Natural killer cell (primary cell): ENCODE data around the gene DEGS2. TPM values are rescaled to one million over a fixed set of nuclear protein-coding genes. Genes with fewer than 3 reads are reported as not detected.

Source experiments
- ATAC-seq, 3 donors: fragments of 150-1000 bp in 2 of 3; fragments of 200-7000 bp in 1 of 3; cut with Tn5 transposase; 1 replicate in 1 of 3; 2 replicates in 2 of 3; pipeline ENCODE4 v1.10.0; 2021; ENCODE audit warnings: mild to moderate bottlenecking in 2 of 3, moderate library complexity in 2 of 3
- DNase-seq, 2 donors: peaks; one replicate each; pipeline versions ENCODE4 v3.0.0 to v3.0.0-alpha.2; 2013 to 2021; ENCODE audit warnings: mixed read lengths in 1 of 2
- H3K27ac ChIP-seq: one replicate; pipeline ENCODE4 v1.5.1; 2013; ENCODE audit warnings: mild to moderate bottlenecking, low read length
- H3K27me3 ChIP-seq: one replicate; pipeline ENCODE4 v1.6.1; 2013; ENCODE audit warnings: low read length; ENCODE audit not compliant: control insufficient read depth, insufficient read depth
- H3K36me3 ChIP-seq: one replicate; pipeline ENCODE4 v1.6.1; 2013; ENCODE audit warnings: low read length; ENCODE audit not compliant: control insufficient read depth, insufficient read depth
- H3K4me1 ChIP-seq: one replicate; pipeline ENCODE4 v1.6.1; 2013; ENCODE audit warnings: low read length; ENCODE audit not compliant: control insufficient read depth, insufficient read depth
- H3K4me3 ChIP-seq: one replicate; pipeline ENCODE4 v1.5.1; 2013; ENCODE audit warnings: low read length
- H3K9me3 ChIP-seq: one replicate; pipeline ENCODE4 v1.6.1; 2013; ENCODE audit warnings: low read length; ENCODE audit not compliant: control insufficient read depth, insufficient read depth
- H3K27ac Mint-ChIP-seq, 2 donors: one replicate each; pipeline ENCODE4 v1.8.0; 2022; ENCODE audit warnings: mild to moderate bottlenecking in 2 of 2, mixed read lengths in 2 of 2, moderate library complexity in 1 of 2
- H3K27me3 Mint-ChIP-seq, 2 donors: one replicate each; pipeline ENCODE4 v1.8.0; 2022; ENCODE audit warnings: low read depth in 2 of 2, mixed read lengths in 2 of 2
- H3K36me3 Mint-ChIP-seq: one replicate; pipeline ENCODE4 v1.8.0; 2022; ENCODE audit warnings: mixed read lengths
- H3K4me1 Mint-ChIP-seq, 2 donors: one replicate each; pipeline ENCODE4 v1.8.0; 2022; ENCODE audit warnings: mixed read lengths in 2 of 2
- H3K4me3 Mint-ChIP-seq: one replicate; pipeline ENCODE4 v1.8.0; 2022; ENCODE audit warnings: mild to moderate bottlenecking, moderate library complexity, mixed read lengths
- H3K9me3 Mint-ChIP-seq, 2 donors: one replicate each; pipeline ENCODE4 v1.8.0; 2022; ENCODE audit warnings: mixed read lengths in 2 of 2
- CTCF ChIP-seq: fragments of 200-600 bp; IDR thresholded peaks from one replicate; pipeline ENCODE4 v1.8.0; 2022; ENCODE audit warnings: antibody characterized with exemption
- WGBS: methylation state at CpG from one replicate; pipeline ENCODE4 v1.1.7; 2013; ENCODE audit warnings: missing lambda C conversion rate; ENCODE audit not compliant: insufficient coverage; 5-methylcytosine and 5-hydroxymethylcytosine counted together
- intact Hi-C: fragments of 100-400 bp; cut with micrococcal nuclease; formaldehyde crosslinking; loops from one replicate; pipeline ENCODE4 v1.14.2; 2022
- total RNA-seq, 4 donors: library from RNA; stranded (reverse); fragments of 120-200 nt in 1 of 4; gene quantifications; one replicate each; pipeline versions ENCODE4 v1.2.3 to v1.2.4, GENCODE V29; 2013 to 2022

DEGS2 gene
- total RNA-seq, 3 donors from 2014 or later (not counting 1 experiment from before 2014, with no cell fraction given) = 0.60 to 7.1 (median 4.4) TPM

- H3K4me3 Mint-ChIP-seq = no peak overlapping the region
- ATAC-seq (no peak), DNase-seq (no peak)
- no peak overlapping the region for H3K4me3 ChIP-seq
- intact Hi-C loops = no loop called here
- H3K9me3 Mint-ChIP-seq = peaks cover 0 to 5% of the 10 kb centered on the region in 2 donors
- H3K27ac ChIP-seq = no peak overlapping the region
- no peak overlapping the region for H3K27ac Mint-ChIP-seq
- H3K4me1 Mint-ChIP-seq = peaks cover 0 to 3% of the 10 kb centered on the region in 2 donors
- peaks cover 7% of the 10 kb centered on the region for H3K27me3 ChIP-seq
- H3K36me3 ChIP-seq = no peaks in the 10 kb centered on the region
- 83% methylated on average over 12 of the region's 12 CpGs for WGBS
- no peaks in the 10 kb centered on the region for H3K36me3 Mint-ChIP-seq
- H3K4me1 ChIP-seq = peaks cover 11% of the 10 kb centered on the region
- TF ChIP-seq CTCF = no peak
- peaks cover 14% of the 10 kb centered on the region for H3K9me3 ChIP-seq
- peaks cover 0 to 6% of the 10 kb centered on the region in 2 donors for H3K27me3 Mint-ChIP-seq
These were observed 3.5 kb downstream of the DEGS2 start for GRCh38 chr14:100155756-100156616.

GRCh38 chr14:100155049-100155621 is 4.3 kb downstream of the DEGS2 start:
- Mint-ChIP-seq H3K27ac (no peak overlapping the region), H3K9me3 (peaks cover 0 to 5% of the 10 kb centered on the region in 2 donors), H3K27me3 (peaks cover 0 to 4% of the 10 kb centered on the region in 2 donors), H3K4me1 (peaks cover 0 to 4% of the 10 kb centered on the region in 2 donors), H3K36me3 (no peaks in the 10 kb centered on the region), H3K4me3 (no peak overlapping the region)
- Histone ChIP-seq H3K36me3 (no peaks in the 10 kb centered on the region), H3K4me1 (peaks cover 11% of the 10 kb centered on the region), H3K9me3 (peaks cover 14% of the 10 kb centered on the region), H3K4me3 (no peak overlapping the region), H3K27me3 (peaks cover 6% of the 10 kb centered on the region), H3K27ac (no peak overlapping the region)
- ATAC-seq (peak in 1 of 3 donors; percentile 32), DNase-seq (peak in 1 of 2 donors; percentile 52)
- intact Hi-C loops = no loop called here
- TF ChIP-seq CTCF = peak; percentile 12
- 82% methylated on average over 8 of the region's 8 CpGs for WGBS

- H3K9me3 Mint-ChIP-seq = peaks cover 0 to 5% of the 10 kb centered on the region in 2 donors
- TF ChIP-seq CTCF = no peak
- intact Hi-C loops = no loop called here
- peaks cover 5 to 11% of the 10 kb centered on the region in 2 donors for H3K4me1 Mint-ChIP-seq
- H3K4me3 ChIP-seq = no peak overlapping the region
- peaks cover 2% of the 10 kb centered on the region for H3K27me3 ChIP-seq
- H3K27ac ChIP-seq = no peak overlapping the region
- no peak overlapping the region for H3K4me3 Mint-ChIP-seq
- no peak for DNase-seq
- peaks cover 0 to 2% of the 10 kb centered on the region in 2 donors for H3K27me3 Mint-ChIP-seq
- no peak overlapping the region for H3K27ac Mint-ChIP-seq
- H3K4me1 ChIP-seq = peaks cover 8% of the 10 kb centered on the region
- H3K36me3 ChIP-seq = no peaks in the 10 kb centered on the region
- ATAC-seq = no peak
- WGBS = 94% methylated on average over 6 of the region's 6 CpGs
- H3K36me3 Mint-ChIP-seq = no peaks in the 10 kb centered on the region
- peaks cover 14% of the 10 kb centered on the region for H3K9me3 ChIP-seq
These were observed 5.9 kb downstream of the DEGS2 start for GRCh38 chr14:100153560-100153959.
